HEK293T (cell line): ENCODE data around the gene C17orf113.

Experiments used
- BHLHE40 ChIP-seq: fragments of 450-650 bp; IDR thresholded peaks from 2 replicates; pipeline ENCODE4 v1.6.1; 2016; ENCODE audit warnings: mild to moderate bottlenecking, moderate library complexity, borderline replicate concordance
- FOXA1 ChIP-seq: fragments of 450-650 bp; IDR thresholded peaks from 2 replicates; pipeline ENCODE4 v1.6.1; 2016; ENCODE audit warnings: mild to moderate bottlenecking
- FOXM1 ChIP-seq: fragments of 450-650 bp; IDR thresholded peaks from 2 replicates; pipeline ENCODE4 v1.6.1; 2017; ENCODE audit warnings: mild to moderate bottlenecking, borderline replicate concordance
- NFRKB ChIP-seq: fragments of 450-650 bp; IDR thresholded peaks from 2 replicates; pipeline ENCODE4 v1.6.1; 2016; ENCODE audit warnings: mild to moderate bottlenecking, moderate library complexity
- PKNOX1 ChIP-seq: fragments of 450-650 bp; IDR thresholded peaks from 2 replicates; pipeline ENCODE4 v1.6.1; 2016
- ZNF384 ChIP-seq: fragments of 450-650 bp; IDR thresholded peaks from 2 replicates; pipeline ENCODE4 v1.6.1; 2016

GRCh38 chr17:42077755-42078154 is 27.4 kb upstream of the C17orf113 start:
- TF ChIP-seq ZNF384 (no peak), BHLHE40 (no peak), FOXA1 (no peak), NFRKB (no peak), FOXM1 (no peak), PKNOX1 (no peak)
